ENCODE measurements around the gene CDC42EP5. TPM values are rescaled to one million over a fixed set of nuclear protein-coding genes. Genes with fewer than 3 reads are reported as not detected.

The CDC42EP5 gene
- total RNA-seq, 1 donor from 2014 or later = not detected

- H3K4me1 Mint-ChIP-seq (ENCODE audit: low read depth, unreplicated experiment) = peaks cover 3% of the 10 kb centered on the region
- H3K36me3 Mint-ChIP-seq (ENCODE audit: unreplicated experiment) = no peaks in the 10 kb centered on the region
- H3K9me3 Mint-ChIP-seq (ENCODE audit: unreplicated experiment) = peaks cover 22% of the 10 kb centered on the region
- peaks cover 17% of the 10 kb centered on the region for H3K27me3 Mint-ChIP-seq (ENCODE audit: unreplicated experiment)
- DNase-seq = no peak
- H3K4me3 Mint-ChIP-seq (ENCODE audit: unreplicated experiment) = no peak overlapping the region
- TF ChIP-seq CTCF (IDR thresholded peaks at IDR 0.05; ENCODE audit: partially characterized antibody, unreplicated experiment) = no peak
- H3K27ac Mint-ChIP-seq (ENCODE audit: unreplicated experiment) = no peak overlapping the region
Observed at GRCh38 chr19:54460230-54461005, 12.7 kb downstream of the CDC42EP5 start.

GRCh38 chr19:54459282-54460229 lies 13.5 kb downstream of the CDC42EP5 start:
- TF ChIP-seq CTCF (IDR thresholded peaks at IDR 0.05; ENCODE audit: partially characterized antibody, unreplicated experiment) = no peak
- no peak for DNase-seq
- H3K27ac Mint-ChIP-seq (ENCODE audit: unreplicated experiment) = peak overlapping the region; percentile 52
- peaks cover 17% of the 10 kb centered on the region for H3K27me3 Mint-ChIP-seq (ENCODE audit: unreplicated experiment)
- H3K36me3 Mint-ChIP-seq (ENCODE audit: unreplicated experiment) = no peaks in the 10 kb centered on the region
- no peak overlapping the region for H3K4me3 Mint-ChIP-seq (ENCODE audit: unreplicated experiment)
- H3K4me1 Mint-ChIP-seq (ENCODE audit: low read depth, unreplicated experiment) = peaks cover 3% of the 10 kb centered on the region
- H3K9me3 Mint-ChIP-seq (ENCODE audit: unreplicated experiment) = peaks cover 22% of the 10 kb centered on the region

GRCh38 chr19:54458648-54459281 lies 14.3 kb downstream of the CDC42EP5 start:
- Mint-ChIP-seq H3K36me3 (ENCODE audit: unreplicated experiment) (no peaks in the 10 kb centered on the region), H3K27me3 (ENCODE audit: unreplicated experiment) (peaks cover 12% of the 10 kb centered on the region), H3K4me3 (ENCODE audit: unreplicated experiment) (no peak overlapping the region), H3K27ac (ENCODE audit: unreplicated experiment) (peak overlapping the region; percentile 52), H3K9me3 (ENCODE audit: unreplicated experiment) (peaks cover 18% of the 10 kb centered on the region), H3K4me1 (ENCODE audit: low read depth, unreplicated experiment) (peaks cover 3% of the 10 kb centered on the region)
- TF ChIP-seq CTCF (IDR thresholded peaks at IDR 0.05; ENCODE audit: partially characterized antibody, unreplicated experiment) = no peak
- DNase-seq = no peak

- Mint-ChIP-seq H3K27ac (ENCODE audit: unreplicated experiment) (no peak overlapping the region), H3K36me3 (ENCODE audit: unreplicated experiment) (peaks cover 4% of the 10 kb centered on the region), H3K27me3 (ENCODE audit: unreplicated experiment) (peaks cover 11% of the 10 kb centered on the region), H3K4me1 (ENCODE audit: low read depth, unreplicated experiment) (peaks cover 3% of the 10 kb centered on the region), H3K9me3 (ENCODE audit: unreplicated experiment) (peaks cover 18% of the 10 kb centered on the region), H3K4me3 (ENCODE audit: unreplicated experiment) (no peak overlapping the region)
- no peak for TF ChIP-seq CTCF (IDR thresholded peaks at IDR 0.05; ENCODE audit: partially characterized antibody, unreplicated experiment)
- DNase-seq = no peak
Observed at GRCh38 chr19:54457773-54458647, 15.1 kb downstream of the CDC42EP5 start.
